GM11168 (cell line): ENCODE measurements around the gene HAUS6.
"Not testable (repeated sequence)": the region's sequence is repeated elsewhere in the genome, so short reads cannot be mapped to it uniquely, and the experiment has no call there.

Experiments
- in situ Hi-C: fragments of 300-500 bp; cut with MboI; formaldehyde crosslinking; loops from one replicate; pipeline ENCODE4 v1.12.0; 2022; ENCODE audit warnings: low sequenced_read_pairs; ENCODE audit not compliant: unreplicated experiment

HAUS6 gene, protein sequence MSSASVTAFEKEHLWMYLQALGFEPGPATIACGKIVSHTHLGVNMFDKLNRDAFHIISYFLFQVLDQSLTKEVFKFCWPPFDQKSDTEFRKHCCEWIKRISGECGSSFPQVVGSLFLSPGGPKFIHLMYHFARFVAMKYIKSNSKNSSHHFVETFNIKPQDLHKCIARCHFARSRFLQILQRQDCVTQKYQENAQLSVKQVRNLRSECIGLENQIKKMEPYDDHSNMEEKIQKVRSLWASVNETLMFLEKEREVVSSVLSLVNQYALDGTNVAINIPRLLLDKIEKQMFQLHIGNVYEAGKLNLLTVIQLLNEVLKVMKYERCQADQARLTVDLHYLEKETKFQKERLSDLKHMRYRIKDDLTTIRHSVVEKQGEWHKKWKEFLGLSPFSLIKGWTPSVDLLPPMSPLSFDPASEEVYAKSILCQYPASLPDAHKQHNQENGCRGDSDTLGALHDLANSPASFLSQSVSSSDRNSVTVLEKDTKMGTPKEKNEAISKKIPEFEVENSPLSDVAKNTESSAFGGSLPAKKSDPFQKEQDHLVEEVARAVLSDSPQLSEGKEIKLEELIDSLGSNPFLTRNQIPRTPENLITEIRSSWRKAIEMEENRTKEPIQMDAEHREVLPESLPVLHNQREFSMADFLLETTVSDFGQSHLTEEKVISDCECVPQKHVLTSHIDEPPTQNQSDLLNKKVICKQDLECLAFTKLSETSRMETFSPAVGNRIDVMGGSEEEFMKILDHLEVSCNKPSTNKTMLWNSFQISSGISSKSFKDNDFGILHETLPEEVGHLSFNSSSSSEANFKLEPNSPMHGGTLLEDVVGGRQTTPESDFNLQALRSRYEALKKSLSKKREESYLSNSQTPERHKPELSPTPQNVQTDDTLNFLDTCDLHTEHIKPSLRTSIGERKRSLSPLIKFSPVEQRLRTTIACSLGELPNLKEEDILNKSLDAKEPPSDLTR

GRCh38 chr9:19102631-19103345, at the start of gene HAUS6:
HAUS6 (minus strand) TSS chr9:19102904; CDS start chr9:19102651, 253 bp downstream.
- in situ Hi-C loops, result loop anchor here (10.0 kb wide), 1 partner anchor 72 kb away; no protein-coding TSS in a partner anchor

GRCh38 chr9:19152160-19152498, 49.4 kb upstream of the HAUS6 start:
- in situ Hi-C loops, result not testable (repeated sequence)

GRCh38 chr9:19151425-19152159, 48.9 kb upstream of the HAUS6 start:
- in situ Hi-C loops, result no loop called here

DNA sequence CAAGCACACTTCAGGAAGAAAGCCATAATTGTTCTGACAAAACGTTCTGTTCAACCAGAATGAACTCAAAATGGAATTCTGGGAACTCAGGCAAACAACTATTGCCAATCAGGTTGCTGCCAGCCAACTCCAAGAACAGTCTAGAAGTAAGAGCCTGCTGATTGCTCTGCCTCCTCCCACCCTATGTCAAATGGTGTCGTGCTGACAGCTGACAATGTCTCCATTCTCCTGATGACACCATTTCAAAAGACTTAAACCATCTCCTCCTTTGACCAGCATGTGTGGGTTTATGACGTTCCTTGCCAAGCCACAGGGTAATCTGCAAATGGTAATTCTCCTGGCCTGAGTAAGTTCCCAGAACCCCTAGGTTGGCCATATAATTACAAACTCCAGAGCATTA, 46.5 kb upstream of the HAUS6 start:
- in situ Hi-C loops, result no loop called here

DNA sequence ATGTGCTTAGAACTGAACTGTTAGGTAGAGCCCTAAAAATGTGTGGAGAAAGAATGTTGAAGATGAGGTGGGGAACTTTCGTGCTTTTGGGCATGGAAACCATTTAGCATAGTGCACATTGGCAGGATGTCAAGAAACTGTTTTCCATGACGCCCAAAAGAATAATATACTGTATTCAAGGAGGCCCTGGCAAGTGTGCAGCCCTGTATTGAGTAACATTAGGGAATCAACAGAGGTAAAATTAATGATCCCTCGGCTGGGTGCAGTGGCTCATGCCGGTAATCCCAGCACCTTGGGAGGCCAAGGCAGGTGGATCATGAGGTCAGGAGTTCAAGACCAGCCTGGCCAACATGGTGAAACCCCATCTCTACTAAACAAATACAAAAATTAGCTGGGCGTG, 45.5 kb upstream of the HAUS6 start:
- in situ Hi-C loops, result no loop called here

DNA sequence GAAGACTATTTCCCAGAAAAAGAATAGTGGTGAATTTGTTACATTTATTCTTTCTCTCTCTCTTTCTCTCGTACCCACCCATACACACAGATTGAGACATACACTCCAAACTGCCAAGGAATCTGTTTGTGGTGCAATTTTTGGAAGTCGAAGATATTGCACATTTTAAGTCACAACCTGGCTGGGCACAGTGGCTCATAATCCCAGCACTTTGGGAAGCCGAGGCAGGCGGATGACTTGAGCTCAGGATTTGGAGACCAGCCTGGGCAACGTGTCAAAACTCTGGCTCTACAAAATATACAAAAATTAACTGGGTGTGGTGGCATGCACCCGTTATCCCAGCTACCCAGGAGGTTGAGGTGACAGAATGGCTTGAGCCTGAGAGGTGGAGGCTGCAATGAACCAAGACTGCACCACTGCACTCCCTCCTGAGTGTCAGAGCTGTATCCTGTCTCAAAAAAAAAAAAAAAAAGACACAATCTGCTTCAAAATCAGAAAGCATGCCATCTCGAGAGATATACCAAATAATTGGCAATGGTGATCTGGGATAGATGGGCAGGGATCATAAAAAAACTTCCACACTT, 43.8 kb upstream of the HAUS6 start:
- in situ Hi-C loops, result no loop called here

- in situ Hi-C loops, result no loop called here
Observed at GRCh38 chr9:19145881-19146280, 43.2 kb upstream of the HAUS6 start.

GRCh38 chr9:19140259-19140658, 37.6 kb upstream of the HAUS6 start:
- in situ Hi-C loops, result no loop called here

DNA sequence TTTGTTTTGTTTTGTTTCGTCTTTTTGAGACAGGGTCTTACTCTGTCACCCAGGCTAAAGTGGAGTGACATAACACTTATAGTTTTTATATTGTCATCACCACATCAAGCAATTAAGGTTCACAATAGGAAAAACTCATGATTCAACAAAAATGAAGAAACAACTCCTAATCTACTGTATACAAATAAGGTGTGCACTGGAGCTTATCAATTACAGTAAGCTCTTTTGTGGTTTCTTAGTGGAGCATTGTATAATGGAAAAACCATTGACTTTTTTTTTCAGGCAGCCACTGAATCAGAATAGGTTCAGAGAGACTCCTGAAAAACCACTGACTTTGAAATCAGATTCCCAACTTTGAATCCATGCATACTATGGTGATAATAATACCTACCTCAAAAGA, 35.4 kb upstream of the HAUS6 start:
- in situ Hi-C loops, result no loop called here

- in situ Hi-C loops, result no loop called here
Observed at GRCh38 chr9:19137282-19137681, 34.6 kb upstream of the HAUS6 start.

- in situ Hi-C loops, result no loop called here
Observed at GRCh38 chr9:19136129-19136528, 33.4 kb upstream of the HAUS6 start.

- in situ Hi-C loops, result no loop called here
Observed at GRCh38 chr9:19133549-19134345, 31.0 kb upstream of the HAUS6 start.

- in situ Hi-C loops, result no loop called here
Observed at GRCh38 chr9:19130436-19130835, 27.7 kb upstream of the HAUS6 start.

GRCh38 chr9:19127871-19128500, 25.3 kb upstream of the HAUS6 start:
- in situ Hi-C loops, result no loop called here

DNA sequence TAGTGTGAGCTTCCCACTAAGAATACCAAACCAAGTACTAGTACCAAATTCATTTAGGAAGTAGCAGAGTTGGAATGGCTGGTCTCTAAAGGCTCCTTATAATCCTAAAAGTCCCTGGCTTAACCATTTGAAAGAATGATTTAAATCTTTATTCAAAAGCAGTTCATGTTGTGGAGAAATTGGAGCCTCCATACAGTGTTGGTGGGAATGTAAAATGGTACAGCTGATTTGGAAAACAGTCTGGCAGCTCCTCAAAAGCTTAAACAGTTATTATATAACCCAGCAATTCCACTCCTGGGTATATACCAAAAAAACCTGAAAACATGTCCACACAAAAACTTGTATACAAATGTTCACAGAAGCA, 21.7 kb upstream of the HAUS6 start:
- in situ Hi-C loops, result no loop called here

GRCh38 chr9:19122490-19123042, 19.9 kb upstream of the HAUS6 start:
- in situ Hi-C loops, result no loop called here

GRCh38 chr9:19120877-19121276, 18.2 kb upstream of the HAUS6 start:
- in situ Hi-C loops, result no loop called here

DNA sequence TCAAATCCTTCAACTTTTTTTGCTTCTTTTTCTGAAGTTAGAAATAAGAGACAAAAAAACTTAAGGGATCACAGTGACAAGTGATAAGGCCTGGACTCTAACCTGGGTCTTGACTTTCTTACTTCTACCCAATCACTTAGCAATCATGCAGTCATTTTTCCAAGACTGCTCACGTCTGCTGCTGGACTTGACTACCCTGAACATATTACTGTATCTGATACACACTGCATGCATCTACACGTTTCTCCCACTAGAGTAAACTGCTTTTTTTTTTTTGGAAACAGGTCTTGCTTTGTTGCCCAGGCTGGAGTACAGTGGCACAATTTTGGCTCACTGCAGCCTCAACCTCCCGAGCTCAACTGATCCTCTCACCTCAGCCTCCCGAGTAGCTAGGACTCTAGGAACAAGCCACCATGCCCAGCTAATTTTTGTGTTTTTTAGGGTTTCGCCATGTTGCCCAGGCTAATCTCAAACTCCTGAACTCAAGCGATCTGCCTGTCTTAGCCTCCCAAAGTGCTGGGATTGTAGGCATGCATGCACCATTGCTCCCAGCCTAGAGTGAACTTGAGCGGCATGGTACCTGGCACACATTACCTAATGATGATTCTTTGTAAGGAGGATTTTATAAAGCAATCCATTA, 17.2 kb upstream of the HAUS6 start:
- in situ Hi-C loops, result no loop called here
